PC-3 (cell line): Measurements from ENCODE around the gene HBP1. TPM values are rescaled to one million over a fixed set of nuclear protein-coding genes. Genes with fewer than 3 reads are reported as not detected.

Experiments used
- ATAC-seq: fragments of 200-7000 bp; cut with Tn5 transposase; 2 replicates; pipeline ENCODE4 v1.9.1; 2020; ENCODE audit warnings: mild to moderate bottlenecking, moderate library complexity
- BruUV-seq: library from RNA; stranded (reverse); fragments of 400-500 nt; replicated peaks from 2 replicates; lab custom pipeline; 2021; lab: Mats Ljungman, UMichigan
- CTCF ChIA-PET: fragments of 300-600 bp; sonication (Branson Sonifier 250); formaldehyde crosslinking; loops from one replicate; lab custom pipeline; 2022; ENCODE audit warnings: antibody characterized with exemption; lab: Charles Lee
- POLR2A ChIA-PET: fragments of 300-600 bp; sonication (Branson Sonifier 250); formaldehyde crosslinking; loops from one replicate; lab custom pipeline; 2022; ENCODE audit warnings: antibody characterized with exemption; ENCODE audit not compliant: unreplicated experiment; lab: Charles Lee
- DNase-seq: peaks from one replicate; pipeline ENCODE4 v3.0.0-alpha.2; 2015
- H2AFZ ChIP-seq: fragments of 300-600 bp; sonication (generic); 2 replicates; pipeline ENCODE4 v1.6.0; 2016; ENCODE audit warnings: antibody characterized with exemption, low read length
- H3F3A ChIP-seq: fragments of 300-600 bp; sonication (generic); one replicate; pipeline ENCODE4 v1.6.0; 2017; ENCODE audit warnings: antibody characterized with exemption, low read length, control low read depth, mild to moderate bottlenecking; ENCODE audit not compliant: unreplicated experiment
- H3K27ac ChIP-seq: fragments of 300-600 bp; sonication (generic); 2 replicates; pipeline ENCODE4 v1.5.1; 2016; ENCODE audit warnings: mild to moderate bottlenecking, low read length
- H3K27me3 ChIP-seq: fragments of 300-600 bp; sonication (generic); 2 replicates; pipeline ENCODE4 v1.6.1; 2016; ENCODE audit warnings: low read length, mixed read lengths
- H3K36me3 ChIP-seq: fragments of 300-600 bp; sonication (generic); 2 replicates; pipeline ENCODE4 v1.6.1; 2016; ENCODE audit warnings: low read depth, mixed run types, low read length, mixed read lengths
- H3K4me1 ChIP-seq: fragments of 300-600 bp; sonication (generic); 2 replicates; pipeline ENCODE4 v1.5.1; 2016; ENCODE audit warnings: low read length; ENCODE audit not compliant: insufficient read depth
- H3K4me2 ChIP-seq: fragments of 300-600 bp; sonication (generic); 2 replicates; pipeline ENCODE4 v1.6.0; 2016; ENCODE audit warnings: low read length
- H3K4me3 ChIP-seq: fragments of 300-600 bp; sonication (generic); 2 replicates; pipeline ENCODE4 v1.5.1; 2016; ENCODE audit warnings: mild to moderate bottlenecking, low read length, mixed read lengths
- H3K79me2 ChIP-seq: fragments of 300-600 bp; sonication (generic); 2 replicates; pipeline ENCODE4 v1.6.1; 2017; ENCODE audit warnings: low read length, mixed read lengths
- H3K9ac ChIP-seq: fragments of 300-600 bp; sonication (generic); 2 replicates; pipeline ENCODE4 v1.6.0; 2016; ENCODE audit warnings: mild to moderate bottlenecking, low read length
- H3K9me2 ChIP-seq: fragments of 300-600 bp; sonication (generic); replicated peaks from 2 replicates; pipeline ENCODE4 v1.6.1; 2016; ENCODE audit warnings: mixed run types, low read length, mixed read lengths
- H3K9me3 ChIP-seq: fragments of 300-600 bp; sonication (generic); 2 replicates; pipeline ENCODE4 v1.6.1; 2016; ENCODE audit warnings: low read length, mixed read lengths
- H4K20me1 ChIP-seq: fragments of 300-600 bp; sonication (generic); 2 replicates; pipeline ENCODE4 v1.6.1; 2016; ENCODE audit warnings: low read length, mixed read lengths
- CTCF ChIP-seq: fragments of 300-600 bp; sonication (generic); conservative IDR thresholded peaks from 2 replicates; pipeline ENCODE4 v1.5.1; 2017; ENCODE audit warnings: antibody characterized with exemption, low read depth, mild to moderate bottlenecking, low read length
- EZH2 ChIP-seq: fragments of 300-600 bp; sonication (generic); IDR thresholded peaks from one replicate; pipeline ENCODE4 v1.6.1; 2017; ENCODE audit warnings: antibody characterized with exemption, mild to moderate bottlenecking, low read length; ENCODE audit not compliant: unreplicated experiment
- EZH2phosphoT487 ChIP-seq: fragments of 300-600 bp; sonication (generic); IDR thresholded peaks from 2 replicates; pipeline ENCODE4 v1.6.1; 2018; ENCODE audit warnings: mild to moderate bottlenecking, antibody characterized with exemption, low read length, borderline replicate concordance
- intact Hi-C: fragments of 100-400 bp; cut with micrococcal nuclease; formaldehyde crosslinking; loops from 2 replicates; pipeline ENCODE4 v1.9.0; 2023
- total RNA-seq: library from RNA; depleted of rRNA; stranded (reverse); fragments of >200 nt; gene quantifications from 2 replicates; pipeline ENCODE4 v1.2.3, GENCODE V29; 2014

Gene HBP1
- total RNA-seq, 1 experiment from 2014 or later: 13.0 TPM

GRCh38 chr7:107233174-107233573, 64.4 kb downstream of the HBP1 start:
- intact Hi-C loops: loop anchor here (5.0 kb wide), 1 partner anchor 94 kb away; no protein-coding TSS in a partner anchor
- no peak overlapping the region for H3K4me3 ChIP-seq
- H3F3A ChIP-seq: peaks cover 8% of the 10 kb centered on the region
- H3K9ac ChIP-seq: no peak overlapping the region
- DNase-seq: no peak
- ATAC-seq: no peak
- CTCF ChIA-PET: interaction anchor here (0.6 kb wide), 1 partner anchor 82 kb away, joined by 3 read pairs; no protein-coding TSS in a partner anchor
- H3K27me3 ChIP-seq: no peaks in the 10 kb centered on the region
- POLR2A ChIA-PET: no interaction called here
- H4K20me1 ChIP-seq: no peaks in the 10 kb centered on the region
- no peak overlapping the region for H2AFZ ChIP-seq
- H3K4me1 ChIP-seq: peaks cover 75% of the 10 kb centered on the region
- no TSS peak for BruUV-seq
- TF ChIP-seq EZH2 (no peak), EZH2phosphoT487 (no peak), CTCF (no peak)
- H3K79me2 ChIP-seq: no peaks in the 10 kb centered on the region
- H3K9me3 ChIP-seq: no peaks in the 10 kb centered on the region
- H3K9me2 ChIP-seq: no peaks in the 10 kb centered on the region
- peak overlapping the region; percentile 81 for H3K4me2 ChIP-seq
- peak overlapping the region; percentile 70 for H3K27ac ChIP-seq
- H3K36me3 ChIP-seq: no peaks in the 10 kb centered on the region

- Histone ChIP-seq H3F3A (peaks cover 8% of the 10 kb centered on the region), H3K79me2 (no peaks in the 10 kb centered on the region), H3K4me2 (peak overlapping the region; percentile 81), H3K9me2 (no peaks in the 10 kb centered on the region), H3K27ac (peak overlapping the region; percentile 70), H3K9ac (no peak overlapping the region), H3K4me1 (peaks cover 67% of the 10 kb centered on the region), H3K36me3 (no peaks in the 10 kb centered on the region), H3K9me3 (no peaks in the 10 kb centered on the region), H4K20me1 (no peaks in the 10 kb centered on the region), H3K4me3 (peak overlapping the region; percentile 33; the same call in 1 of the 2 replicates), H2AFZ (no peak overlapping the region), H3K27me3 (no peaks in the 10 kb centered on the region)
- ATAC-seq: peak; percentile 69
- CTCF ChIA-PET: no interaction called here
- intact Hi-C loops: loop anchor here (2.0 to 5.0 kb wide), 3 partner anchors 25 to 139 kb away; no protein-coding TSS in a partner anchor
- POLR2A ChIA-PET: interaction anchor here (0.6 kb wide), 1 partner anchor 36 kb away, joined by 3 read pairs; no protein-coding TSS in a partner anchor
- no peak for TF ChIP-seq EZH2
- no peak for TF ChIP-seq EZH2phosphoT487
- TF ChIP-seq CTCF: no peak
- BruUV-seq: no TSS peak
- peak; percentile 59 for DNase-seq
Measured at GRCh38 chr7:107233981-107234380, 65.2 kb downstream of the HBP1 start.

- DNase-seq (peak; percentile 48), ATAC-seq (peak; percentile 57)
- no peaks in the 10 kb centered on the region for H4K20me1 ChIP-seq
- H3K27me3 ChIP-seq: no peaks in the 10 kb centered on the region
- TSS peak; percentile 88 for BruUV-seq
- H3K27ac ChIP-seq: peak overlapping the region; percentile 70
- CTCF ChIA-PET: no interaction called here
- peaks cover 8% of the 10 kb centered on the region for H3F3A ChIP-seq
- no peak overlapping the region for H3K9ac ChIP-seq
- H3K9me2 ChIP-seq: no peaks in the 10 kb centered on the region
- H3K4me1 ChIP-seq: peaks cover 62% of the 10 kb centered on the region
- H3K9me3 ChIP-seq: no peaks in the 10 kb centered on the region
- H3K36me3 ChIP-seq: no peaks in the 10 kb centered on the region
- TF ChIP-seq CTCF (no peak), EZH2phosphoT487 (no peak), EZH2 (no peak)
- H2AFZ ChIP-seq: no peak overlapping the region
- no peaks in the 10 kb centered on the region for H3K79me2 ChIP-seq
- intact Hi-C loops: loop anchor here (2.0 to 5.0 kb wide), 3 partner anchors 26 to 138 kb away; no protein-coding TSS in a partner anchor
- H3K4me3 ChIP-seq: peak overlapping the region; percentile 33; the same call in 1 of the 2 replicates
- POLR2A ChIA-PET: interaction anchor here (0.6 to 0.7 kb wide), 2 partner anchors 36 to 138 kb away, joined by 3 read pairs; no protein-coding TSS in a partner anchor
- peak overlapping the region; percentile 81 for H3K4me2 ChIP-seq
Measured at GRCh38 chr7:107234436-107234835, 65.6 kb downstream of the HBP1 start.
